ENCODE results near the gene ZP4.

Gene ZP4

GRCh38 chr1:237890822-237891221 is at the start of gene ZP4:
ZP4 (minus strand) TSS chr1:237890922; CDS start chr1:237890635, 287 bp downstream.
- no peak for DNase-seq

DNA sequence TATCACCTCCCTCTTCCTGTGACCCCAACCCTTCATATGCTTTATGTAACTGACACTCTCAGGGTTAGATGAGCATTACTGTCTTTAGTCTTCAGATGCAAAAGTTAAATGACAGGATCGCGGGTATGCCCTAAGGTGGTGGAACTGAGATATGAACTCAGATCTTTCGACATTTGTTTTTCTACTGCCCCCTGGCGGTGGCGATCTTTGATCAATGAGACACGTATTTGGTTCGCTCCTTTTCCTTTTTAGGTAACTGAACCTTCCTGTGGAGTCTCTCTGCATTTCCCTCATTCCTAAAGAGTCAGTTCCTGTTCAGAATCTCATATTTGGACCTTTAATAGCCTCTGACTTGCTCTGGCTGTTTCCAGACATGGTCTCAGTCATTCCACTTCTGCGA is 47.8 kb upstream of the ZP4 start:
- no peak for DNase-seq

- no peak for DNase-seq
Measured at GRCh38 chr1:237938068-237938467, 47.3 kb upstream of the ZP4 start.

DNA sequence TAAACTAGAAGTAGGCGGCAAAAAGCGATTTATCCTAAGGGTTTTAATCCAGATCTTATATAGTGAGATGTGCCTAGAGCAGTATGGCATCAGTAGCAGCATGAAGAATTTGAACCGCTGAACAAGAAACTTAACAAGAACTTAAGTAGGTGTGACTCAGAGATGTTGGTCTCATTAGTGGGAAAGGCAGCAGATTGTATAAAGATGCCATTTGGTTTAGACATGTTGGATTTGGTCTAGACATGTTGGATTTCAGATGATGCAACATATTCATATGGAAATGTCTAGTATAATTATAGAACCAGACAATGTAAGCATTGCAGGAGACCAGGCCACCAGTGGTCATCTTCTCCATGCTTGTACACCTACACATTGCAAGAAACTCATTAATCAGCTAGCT is 42.1 kb upstream of the ZP4 start:
- DNase-seq = no peak

GRCh38 chr1:237931581-237931980 is 40.9 kb upstream of the ZP4 start:
- no peak for DNase-seq

- DNase-seq = no peak
Measured at GRCh38 chr1:237927198-237927597, 36.5 kb upstream of the ZP4 start.

GRCh38 chr1:237921306-237921705 is 30.6 kb upstream of the ZP4 start:
- no peak for DNase-seq

GRCh38 chr1:237913345-237913744 is 22.6 kb upstream of the ZP4 start:
- DNase-seq = no peak

GRCh38 chr1:237911911-237912310 is 21.2 kb upstream of the ZP4 start:
- DNase-seq = no peak

DNA sequence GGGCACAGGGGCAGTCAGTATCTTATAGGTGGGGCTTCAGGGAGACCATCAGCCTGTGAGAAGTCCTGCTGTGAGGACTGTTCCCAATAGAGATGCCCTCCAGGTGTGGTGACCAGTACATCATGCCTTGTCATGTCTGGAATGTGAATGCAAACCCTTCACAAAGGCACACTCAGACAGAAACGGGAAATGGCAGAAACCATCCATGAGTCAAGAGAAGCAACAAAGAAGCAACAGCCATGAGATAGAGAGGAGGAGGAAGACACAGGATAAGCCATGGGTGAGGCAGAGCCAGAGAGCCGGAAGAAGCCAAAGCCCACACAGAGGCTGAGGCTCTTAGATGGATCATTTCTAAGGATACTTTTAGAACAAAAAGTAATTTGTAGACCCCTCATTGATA is 20.1 kb upstream of the ZP4 start:
- DNase-seq = no peak

- DNase-seq = no peak
Measured at GRCh38 chr1:237903961-237904360, 13.2 kb upstream of the ZP4 start.

DNA sequence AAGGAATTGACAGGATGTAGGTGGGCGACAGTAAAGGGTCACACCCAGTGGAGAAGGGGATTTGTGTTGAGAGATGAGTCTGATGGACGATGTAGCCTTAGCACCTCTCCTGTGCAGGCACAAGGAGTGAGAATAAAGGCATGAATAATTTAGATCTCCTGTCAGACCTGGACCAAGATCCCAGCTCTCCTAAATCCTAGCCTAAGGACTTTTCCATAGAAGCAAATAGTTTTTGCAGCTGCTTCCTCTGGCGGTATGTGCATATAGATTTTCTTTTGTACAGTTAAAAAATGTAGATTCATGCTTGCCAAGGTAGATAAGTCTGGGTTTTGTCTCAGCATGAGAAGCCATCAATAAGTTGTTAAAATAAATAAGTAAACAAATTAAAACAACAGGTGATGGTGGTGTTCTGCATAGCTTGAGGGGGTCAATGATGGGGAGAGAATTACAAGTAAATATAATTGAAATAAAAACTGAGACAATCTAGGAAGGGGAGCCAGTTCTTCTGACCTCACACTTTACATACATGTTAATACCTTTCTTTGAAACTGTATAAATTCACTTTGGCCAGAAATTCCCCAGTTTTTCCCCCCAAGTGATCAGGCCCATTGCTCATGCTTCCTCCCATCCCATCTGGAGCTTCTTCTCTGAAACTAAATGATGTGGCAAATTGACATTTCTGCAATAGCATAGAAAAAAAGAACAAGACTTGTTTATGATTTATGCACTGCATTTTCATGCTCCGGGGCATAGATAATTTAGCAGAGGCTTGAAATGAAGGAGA is 12.4 kb upstream of the ZP4 start:
- no peak for DNase-seq

GRCh38 chr1:237901299-237901934 is 10.7 kb upstream of the ZP4 start:
- no peak for DNase-seq

DNA sequence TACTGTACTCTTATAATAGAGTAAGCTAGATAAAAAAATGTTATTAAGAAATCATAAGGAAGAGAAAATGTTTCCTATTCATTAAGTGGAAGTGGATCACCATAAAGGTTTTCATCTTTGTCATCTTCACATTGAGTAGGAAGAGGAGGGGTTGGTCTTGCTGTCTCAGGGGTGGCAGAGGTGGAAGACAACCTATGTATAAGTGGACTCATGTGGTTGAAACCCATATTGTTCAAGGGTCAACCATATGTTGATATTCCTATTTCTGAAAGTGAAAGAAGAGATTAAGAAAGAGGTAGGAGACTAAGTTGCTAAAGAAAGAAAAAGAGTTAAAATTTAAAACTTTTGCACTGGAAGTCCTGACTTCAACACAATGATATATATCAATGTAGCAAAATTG is 4.9 kb upstream of the ZP4 start:
- DNase-seq = no peak

- no peak for DNase-seq
Measured at GRCh38 chr1:237894131-237894530, 3.4 kb upstream of the ZP4 start.

- DNase-seq = no peak
Measured at GRCh38 chr1:237891979-237892378, 1.3 kb upstream of the ZP4 start.

- no peak for DNase-seq
Measured at GRCh38 chr1:237891266-237891665, 544 bp upstream of the ZP4 start.

GRCh38 chr1:237890416-237890815 is 306 bp downstream of the ZP4 start:
- DNase-seq = no peak

GRCh38 chr1:237888143-237888542 is 2.6 kb downstream of the ZP4 start:
- DNase-seq = no peak

DNA sequence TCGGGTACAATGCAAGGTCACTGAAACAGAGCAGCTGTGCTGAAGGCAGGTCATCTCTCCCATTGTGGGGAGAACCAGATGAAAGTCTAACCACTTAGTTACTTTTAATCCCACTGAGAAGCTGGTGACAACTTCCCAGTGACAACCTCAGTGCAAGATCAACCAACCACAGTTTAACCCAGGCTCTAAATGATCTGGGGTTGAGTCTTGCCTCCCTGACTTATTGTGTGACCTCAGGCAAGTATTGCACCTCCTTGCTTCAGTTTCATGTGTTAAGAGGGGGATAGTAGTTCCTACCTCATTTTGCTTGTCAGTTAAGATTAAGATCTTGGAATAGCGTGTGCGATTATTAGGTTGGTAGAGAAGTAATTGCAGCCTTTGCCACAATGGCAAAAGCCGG is 3.2 kb downstream of the ZP4 start:
- DNase-seq = no peak

DNA sequence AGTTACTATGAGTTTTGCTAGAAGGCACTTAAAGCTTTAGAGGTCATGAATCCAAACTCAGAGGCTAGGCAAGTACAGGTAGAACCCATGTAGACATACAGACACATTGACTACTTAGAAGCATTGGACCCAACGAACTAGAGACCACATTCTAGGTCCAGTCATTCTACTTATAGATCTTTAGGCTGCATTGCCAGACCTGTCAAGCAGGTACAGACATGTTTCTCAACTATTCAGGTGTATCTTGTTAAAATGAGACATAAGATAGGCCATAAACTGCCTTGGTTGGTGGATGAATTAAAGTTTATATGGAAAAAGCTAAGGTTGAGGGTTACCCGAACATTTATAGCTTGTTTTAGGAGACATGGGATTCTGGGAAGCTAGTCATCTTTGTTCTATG is 6.5 kb downstream of the ZP4 start:
- DNase-seq = no peak

- DNase-seq = no peak
Measured at GRCh38 chr1:237879195-237879594, 11.5 kb downstream of the ZP4 start.

- no peak for DNase-seq
Measured at GRCh38 chr1:237878406-237878805, 12.3 kb downstream of the ZP4 start.

- no peak for DNase-seq
Measured at GRCh38 chr1:237877631-237878030, 13.1 kb downstream of the ZP4 start.

- DNase-seq = no peak
Measured at GRCh38 chr1:237875291-237875690, 15.4 kb downstream of the ZP4 start.
